SH-SY5Y (cell line): ENCODE measurements around the gene CFAP68.

Experiments used
- GATA2 ChIP-seq: IDR thresholded peaks from 2 replicates; pipeline ENCODE4 v1.6.1; 2011; ENCODE audit warnings: mild to moderate bottlenecking, low read depth, low read length
- GATA3 ChIP-seq: IDR thresholded peaks from 2 replicates; pipeline ENCODE4 v1.6.1; 2011; ENCODE audit warnings: low read depth, mild to moderate bottlenecking, low read length, moderate library complexity

- TF ChIP-seq GATA2 (no peak), GATA3 (no peak)
These were observed 8.3 kb upstream of the CFAP68 start, which contains the start of gene ALG9 for GRCh38 chr11:111870886-111871692.
